GM12875 (cell line): ENCODE data around the gene OSMR.

ENCODE experiments used
- H3K4me3 ChIP-seq: one replicate; pipeline ENCODE4 v1.5.1; 2011; ENCODE audit warnings: low read depth, low read length, control low read depth
- TF ChIP-seq, protein P1 (sequence below): IDR thresholded peaks from 2 replicates; pipeline ENCODE4 v1.5.1; 2011; ENCODE audit warnings: low read depth, mild to moderate bottlenecking, control low read depth, inconsistent platforms, low read length, moderate library complexity, borderline replicate concordance; ENCODE audit not compliant: insufficient read depth

The OSMR gene

DNA sequence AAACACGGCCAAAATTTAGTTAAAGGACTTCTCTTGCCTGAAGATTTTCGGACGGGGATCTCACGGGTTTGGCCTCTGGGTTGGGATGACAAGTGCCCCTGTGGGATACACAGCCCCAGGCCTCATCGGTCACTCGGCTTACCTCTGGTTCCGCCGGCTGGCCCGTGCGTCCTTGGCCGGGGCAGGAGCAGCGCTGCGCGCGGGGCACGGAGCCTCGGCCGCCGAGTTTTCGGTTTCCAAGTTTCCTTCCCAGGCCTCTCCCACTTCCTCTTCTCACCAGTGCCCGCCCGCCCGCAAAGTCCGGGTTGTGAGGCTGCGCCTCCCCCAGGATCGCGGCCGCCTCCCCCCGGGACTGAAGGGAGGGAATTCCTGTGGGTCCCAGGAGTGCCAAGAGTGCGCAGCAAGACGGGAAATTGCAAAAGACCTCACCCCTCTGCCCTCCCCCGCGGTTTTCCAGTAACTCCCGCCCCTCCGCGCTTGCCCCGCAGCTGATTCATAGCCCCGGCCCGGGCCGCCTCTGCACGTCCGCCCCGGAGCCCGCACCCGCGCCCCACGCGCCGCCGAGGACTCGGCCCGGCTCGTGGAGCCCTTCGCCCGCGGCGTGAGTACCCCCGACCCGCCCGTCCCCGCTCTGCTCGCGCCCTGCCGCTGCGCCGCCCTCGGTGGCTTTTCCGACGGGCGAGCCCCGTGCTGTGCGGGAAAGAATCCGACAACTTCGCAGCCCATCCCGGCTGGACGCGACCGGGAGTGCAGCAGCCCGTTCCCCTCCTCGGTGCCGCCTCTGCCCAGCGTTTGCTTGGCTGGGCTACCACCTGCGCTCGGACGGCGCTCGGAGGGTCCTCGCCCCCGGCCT lies at the start of gene OSMR:
OSMR (plus strand) TSS at position 487 of the 853 bp plus-strand sequence. CDS start 23,033 bp downstream, outside the sequence.
- no peak within 1 kb of the TSS for H3K4me3 ChIP-seq
- TF ChIP-seq, protein P1, sequence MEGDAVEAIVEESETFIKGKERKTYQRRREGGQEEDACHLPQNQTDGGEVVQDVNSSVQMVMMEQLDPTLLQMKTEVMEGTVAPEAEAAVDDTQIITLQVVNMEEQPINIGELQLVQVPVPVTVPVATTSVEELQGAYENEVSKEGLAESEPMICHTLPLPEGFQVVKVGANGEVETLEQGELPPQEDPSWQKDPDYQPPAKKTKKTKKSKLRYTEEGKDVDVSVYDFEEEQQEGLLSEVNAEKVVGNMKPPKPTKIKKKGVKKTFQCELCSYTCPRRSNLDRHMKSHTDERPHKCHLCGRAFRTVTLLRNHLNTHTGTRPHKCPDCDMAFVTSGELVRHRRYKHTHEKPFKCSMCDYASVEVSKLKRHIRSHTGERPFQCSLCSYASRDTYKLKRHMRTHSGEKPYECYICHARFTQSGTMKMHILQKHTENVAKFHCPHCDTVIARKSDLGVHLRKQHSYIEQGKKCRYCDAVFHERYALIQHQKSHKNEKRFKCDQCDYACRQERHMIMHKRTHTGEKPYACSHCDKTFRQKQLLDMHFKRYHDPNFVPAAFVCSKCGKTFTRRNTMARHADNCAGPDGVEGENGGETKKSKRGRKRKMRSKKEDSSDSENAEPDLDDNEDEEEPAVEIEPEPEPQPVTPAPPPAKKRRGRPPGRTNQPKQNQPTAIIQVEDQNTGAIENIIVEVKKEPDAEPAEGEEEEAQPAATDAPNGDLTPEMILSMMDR, result no peak

DNA sequence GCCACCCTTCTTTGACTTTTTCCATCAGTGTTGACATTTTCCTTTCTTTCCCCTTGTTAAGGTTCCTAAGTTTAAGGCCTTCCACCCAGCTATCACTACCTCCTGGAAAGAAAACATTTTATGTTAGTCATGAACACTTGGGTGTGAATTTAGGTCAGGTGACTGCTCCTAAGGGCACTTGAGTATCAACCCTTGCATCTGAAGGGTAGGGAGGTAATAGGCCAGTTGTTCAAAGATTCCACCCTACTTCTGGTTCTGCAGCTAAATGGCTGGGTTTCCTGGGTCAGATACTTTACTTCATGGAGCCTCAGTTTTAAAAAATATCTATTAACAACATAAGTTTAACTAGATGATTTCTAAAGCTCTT lies 49.1 kb upstream of the OSMR start:
- TF ChIP-seq, protein P1, result no peak
- no peak overlapping the region for H3K4me3 ChIP-seq

DNA sequence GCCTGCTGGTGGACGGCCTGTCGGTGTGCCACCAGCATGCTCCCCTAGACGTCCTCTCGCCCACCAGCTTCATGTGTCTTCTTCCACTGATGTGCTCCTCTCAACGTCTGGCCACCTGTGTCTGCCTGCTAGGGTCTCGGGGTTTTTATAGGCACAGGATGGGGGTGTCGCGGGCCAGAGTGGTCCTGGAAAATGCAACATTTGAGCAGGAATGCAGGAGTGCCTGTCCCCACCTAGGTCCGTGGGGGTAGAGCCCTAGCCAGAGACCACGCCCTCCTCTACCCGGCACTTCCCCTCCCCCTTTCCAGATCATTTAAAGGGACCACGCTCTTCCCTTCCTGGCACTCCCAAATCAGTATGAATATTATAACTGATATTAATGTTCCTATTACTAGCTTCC lies 48.0 kb upstream of the OSMR start:
- TF ChIP-seq, protein P1, result no peak
- no peak overlapping the region for H3K4me3 ChIP-seq

DNA sequence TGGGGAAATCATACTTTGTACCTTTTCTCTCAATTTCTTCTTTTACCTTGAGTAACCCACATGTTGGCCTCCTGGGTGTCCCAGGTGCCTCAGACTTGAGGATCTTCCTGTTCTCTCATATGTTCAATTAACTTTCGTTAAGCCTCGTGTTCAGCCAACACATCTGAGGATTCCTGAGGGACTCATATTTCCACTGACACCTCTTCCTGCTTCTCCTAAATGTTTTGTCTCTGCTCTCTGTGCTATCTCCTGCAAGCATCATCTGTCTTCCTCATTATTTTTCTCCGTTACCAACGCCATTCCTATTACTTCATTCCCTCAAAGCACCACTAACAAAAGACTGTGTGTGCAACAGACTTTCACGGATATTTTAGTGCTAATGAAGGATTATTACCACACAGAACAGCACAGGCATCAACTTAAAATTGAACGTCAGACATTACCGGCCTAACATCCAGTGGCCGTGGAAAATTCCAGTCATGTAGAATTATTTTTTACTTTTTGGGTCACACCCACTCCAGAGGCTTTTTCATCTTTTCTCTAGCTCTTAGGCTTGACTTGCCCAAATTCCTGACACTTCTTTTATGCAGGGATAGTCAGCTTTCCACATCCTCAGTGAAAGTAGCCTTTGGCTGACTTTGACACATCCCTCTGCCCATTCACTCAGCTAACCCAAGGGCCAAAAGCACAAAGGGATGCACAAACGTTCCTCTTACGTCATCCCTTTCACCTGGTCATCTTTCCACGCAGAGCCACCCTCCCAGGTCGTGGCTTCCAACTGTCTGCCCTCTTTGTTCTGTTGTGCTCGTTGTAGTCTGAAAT lies 46.0 kb upstream of the OSMR start:
- no peak overlapping the region for H3K4me3 ChIP-seq
- TF ChIP-seq, protein P1, result no peak

DNA sequence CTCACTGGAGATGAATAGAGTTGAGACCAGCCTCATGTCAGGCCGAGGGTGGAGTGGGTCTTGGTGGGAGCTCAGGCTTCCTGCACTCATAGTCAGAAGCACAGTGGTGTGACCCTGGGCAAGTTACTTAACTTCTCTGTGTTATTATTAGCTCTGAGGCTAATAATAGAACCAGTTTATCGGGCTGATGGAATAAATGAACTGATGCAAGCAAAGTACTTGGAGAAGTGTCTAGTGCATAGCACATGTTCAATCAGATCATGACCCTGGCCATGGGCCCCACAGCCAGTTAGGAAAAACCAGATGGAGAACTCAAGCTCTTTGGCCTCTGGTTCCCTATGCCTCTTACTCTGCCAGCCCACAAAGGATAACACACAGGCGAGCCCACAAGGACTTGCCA lies 45.3 kb upstream of the OSMR start:
- no peak overlapping the region for H3K4me3 ChIP-seq
- TF ChIP-seq, protein P1, result no peak

DNA sequence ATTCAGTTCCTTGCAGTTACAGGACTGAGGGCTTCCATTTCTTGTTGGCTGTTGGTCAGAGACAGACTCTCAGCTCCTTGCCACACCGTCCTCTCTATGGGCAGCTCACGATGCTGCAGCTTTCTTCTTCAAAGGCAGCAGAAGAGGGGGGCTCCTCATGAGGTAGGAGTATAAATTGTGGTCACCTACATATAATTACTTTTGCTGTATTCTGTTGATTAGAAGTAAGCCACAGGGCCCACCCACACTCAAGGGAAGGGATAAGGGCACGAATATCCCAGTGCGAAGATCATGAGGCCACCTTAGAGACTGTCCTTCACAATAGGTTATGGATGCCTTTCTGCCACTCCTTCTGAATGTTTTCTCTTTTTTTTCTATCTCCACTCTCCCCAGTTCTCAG lies 43.7 kb upstream of the OSMR start:
- no peak overlapping the region for H3K4me3 ChIP-seq

More for the DNA sequence above, 43.7 kb upstream of the OSMR start:
- TF ChIP-seq, protein P1, result no peak
